HepG2 (cell line): Measurements from ENCODE around the gene CORO1C.

ENCODE experiments used
- GLI4 ChIP-seq: sonication (generic); formaldehyde crosslinking; IDR thresholded peaks from 2 replicates; pipeline ENCODE4 v1.5.1; 2020; ENCODE audit warnings: missing genetic modification reagents, mild to moderate bottlenecking, moderate library complexity, borderline replicate concordance
- RAD51 ChIP-seq: fragments of 450-650 bp; IDR thresholded peaks from 2 replicates; pipeline ENCODE4 v1.6.1; 2016; ENCODE audit warnings: borderline replicate concordance
- ZNF24 ChIP-seq: fragments of 450-650 bp; IDR thresholded peaks from 2 replicates; pipeline ENCODE4 v1.6.1; 2017; ENCODE audit warnings: antibody characterized with exemption, mild to moderate bottlenecking

DNA sequence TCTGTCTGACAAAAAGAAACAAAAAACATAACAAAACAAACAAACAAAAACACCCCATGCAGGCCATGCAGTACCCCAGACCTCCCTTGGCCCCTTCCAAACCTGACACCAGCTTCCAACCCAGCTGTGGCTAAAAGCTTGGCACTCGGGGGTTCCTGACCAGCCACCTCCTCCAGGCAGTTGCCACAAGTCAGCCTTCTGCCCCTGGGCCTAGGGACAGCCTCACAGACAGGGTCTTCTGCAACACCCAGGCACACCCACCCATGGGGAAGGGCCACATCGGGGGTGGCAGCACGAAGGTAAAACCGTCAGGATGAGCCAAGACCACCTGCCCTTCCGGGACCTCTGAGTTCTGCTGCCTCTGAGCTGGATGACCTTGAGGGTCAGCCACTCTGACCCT lies 122.7 kb downstream of the CORO1C start:
- no peak for TF ChIP-seq RAD51
- no peak for TF ChIP-seq ZNF24
- TF ChIP-seq GLI4 (CRISPR knock-in tag), result no peak
